ENCODE data around the gene OTUD7B. TPM values are rescaled to one million over a fixed set of nuclear protein-coding genes. Genes with fewer than 3 reads are reported as not detected.

Gene OTUD7B
- total and polyA plus RNA-seq, 2 of the 8 experiments (the other 6 are each of a cell fraction or from before 2014, with no cell fraction given) = 4.2 to 21.5 TPM

DNA sequence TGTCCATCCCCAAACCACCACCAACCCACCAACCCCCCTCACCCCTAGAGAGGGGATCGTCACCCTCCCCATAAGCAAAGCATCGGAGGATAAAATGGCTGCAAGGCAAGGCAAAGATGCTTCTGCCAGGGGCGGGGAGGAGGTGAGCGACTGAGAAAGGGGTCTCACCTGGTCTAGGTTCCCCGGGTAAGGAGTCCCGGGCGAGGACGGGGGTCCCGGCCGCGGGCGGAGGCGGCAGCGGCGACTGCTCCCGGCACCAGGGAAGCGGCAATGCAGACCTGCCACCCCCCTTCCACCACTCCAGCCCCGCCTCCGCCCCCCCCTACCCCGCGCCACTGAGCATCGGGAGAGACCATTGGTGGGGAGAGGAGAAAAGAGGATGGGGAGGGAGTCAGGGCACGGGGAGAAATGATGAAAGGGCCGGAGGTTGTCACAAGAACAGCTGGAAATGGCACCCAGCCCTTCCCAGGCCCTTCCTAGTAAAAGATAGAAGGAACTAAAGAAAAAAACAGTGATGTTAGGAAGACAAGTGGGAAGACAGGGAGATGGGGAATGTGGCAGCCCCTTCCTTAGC lies 92.9 kb downstream of the OTUD7B start, which contains the start of gene SV2A:
SV2A (minus strand) TSS at position 274 of the 574 bp plus-strand sequence. CDS start 4,004 bp downstream, outside the sequence.
- Histone ChIP-seq H4K5ac (ENCODE audit: insufficient read length, low read depth, low read length) (no peak within 1 kb of the TSS), H2BK20ac (ENCODE audit: low read length) (peak within 1 kb of the TSS; percentile 32; the same call in 1 of the 2 replicates), H3K23ac (ENCODE audit: insufficient read length) (peak within 1 kb of the TSS; percentile 72), H3K56ac (replicated peaks; ENCODE audit: insufficient read length, low read depth, low read length) (peak within 1 kb of the TSS; percentile 40), H2AK5ac (ENCODE audit: low read depth, low read length) (no peak within 1 kb of the TSS), H3K79me1 (ENCODE audit: low read depth, low read length) (peaks cover 15% of the 10 kb centered on the region), H3K14ac (ENCODE audit: insufficient read length) (peak within 1 kb of the TSS; percentile 89), H2BK120ac (replicated peaks; ENCODE audit: low read depth, low read length) (peak within 1 kb of the TSS; percentile 43), H3K9ac (replicated peaks in 1 of 4; ENCODE audit: extremely low read depth in 1 of 4, low read depth in 3 of 4, low read length in 3 of 4) (peak within 1 kb of the TSS; percentile 10 to 79 (median 62)), H4K8ac (ENCODE audit: extremely low read depth, insufficient read depth, low read length) (no peak within 1 kb of the TSS), H3K4me3 (ENCODE audit: extremely low read depth in 1 of 4, insufficient read depth in 2 of 4, low read depth in 3 of 4, low read length in 4 of 4) (peak within 1 kb of the TSS; percentile 85 to 99 (median 92)), H3K4me1 (replicated peaks in 1 of 4; ENCODE audit: control insufficient read depth in 3 of 4, insufficient read depth in 4 of 4, low read length in 3 of 4) (peaks cover 4 to 19% (median 11%) of the 10 kb centered on the region in 4 experiments), H3K23me2 (ENCODE audit: low read depth, low read length) (peaks cover 10% of the 10 kb centered on the region; the same call in 1 of the 2 replicates), H3K79me2 (ENCODE audit: control insufficient read depth in 1 of 2, insufficient read depth in 2 of 2, low read length in 2 of 2) (peaks cover 0 to 12% of the 10 kb centered on the region in 2 experiments; a peak in 2 of 4 replicates), H4K20me1 (replicated peaks in 1 of 2; ENCODE audit: control insufficient read depth in 1 of 2, insufficient read depth in 2 of 2, low read length in 2 of 2) (peaks cover 0 to 2% of the 10 kb centered on the region in 2 experiments), H2BK12ac (ENCODE audit: low read depth, low read length) (peak within 1 kb of the TSS; percentile 1; the same call in 1 of the 2 replicates), H2BK5ac (ENCODE audit: low read depth, low read length) (peak within 1 kb of the TSS; percentile 56; the same call in 1 of the 2 replicates), H3K4me2 (ENCODE audit: insufficient read depth in 1 of 2, low read depth in 2 of 2, low read length in 2 of 2) (peak within 1 kb of the TSS; percentile 94 to 98), H3K27me3 (replicated peaks in 1 of 4; ENCODE audit: control insufficient read depth in 3 of 4, extremely low read depth in 1 of 4, insufficient read depth in 3 of 4, low read length in 3 of 4) (no peaks in the 10 kb centered on the region), H2AFZ (ENCODE audit: low read length) (peak within 1 kb of the TSS; percentile 86), H3K4ac (replicated peaks; ENCODE audit: insufficient read length, low read depth, low read length) (peak within 1 kb of the TSS; percentile 96), H2BK15ac (ENCODE audit: low read length) (0 out of 2 replicates have a peak within 1 kb of the TSS, but pooled peaks have one; percentile 29), H3K9me3 (ENCODE audit: insufficient read depth in 2 of 2, low read depth in 1 of 2, low read length in 1 of 2) (no peaks in the 10 kb centered on the region), H3K18ac (ENCODE audit: extremely low read depth, low read length) (peak within 1 kb of the TSS; percentile 55; the same call in 1 of the 2 replicates), H3K27ac (ENCODE audit: low read depth, low read length) (no peak within 1 kb of the TSS), H3K36me3 (ENCODE audit: control insufficient read depth in 2 of 4, insufficient read depth in 4 of 4, low read length in 3 of 4) (peaks cover 3 to 9% (median 5%) of the 10 kb centered on the region in 4 experiments; a peak in 3 of 8 replicates), H4K91ac (replicated peaks; ENCODE audit: insufficient read length, low read length) (no peak within 1 kb of the TSS)
- DNase-seq (ENCODE audit: low read depth in 1 of 2, low spot score in 2 of 2) (peak in 1 of 2 experiments; percentile 72), FAIRE-seq (no peak)
- ChIA-PET CTCF (ENCODE audit: partially characterized antibody) (interaction anchor here (1.7 kb wide), 1 partner anchor 45 kb away, joined by 4 read pairs; no protein-coding TSS in a partner anchor), POLR2A (ENCODE audit: partially characterized antibody) (interaction anchor here (0.6 to 2.7 kb wide), 8 partner anchors 11 to 31 kb away, joined by 3 to 15 read pairs (median 5); a partner anchor contains a TSS)
- WGBS, 2 experiments (ENCODE audit: extremely low coverage in 1 of 2, insufficient coverage in 1 of 2, insufficient read length in 1 of 2, insufficient replicate concordance in 2 of 2, low coverage in 1 of 2, low lambda C conversion rate in 2 of 2, missing lambda C conversion rate in 1 of 2) = 3% methylated on average over 6 of the region's 24 CpGs; no CpG with 5 or more reads in 1 of the 2 experiments
- TF ChIP-seq KDM4A (IDR thresholded peaks at IDR 0.05; ENCODE audit: low read depth, low read length, severe bottlenecking) = peak; percentile 64
- TF ChIP-seq, protein P1, sequence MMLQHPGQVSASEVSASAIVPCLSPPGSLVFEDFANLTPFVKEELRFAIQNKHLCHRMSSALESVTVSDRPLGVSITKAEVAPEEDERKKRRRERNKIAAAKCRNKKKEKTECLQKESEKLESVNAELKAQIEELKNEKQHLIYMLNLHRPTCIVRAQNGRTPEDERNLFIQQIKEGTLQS (IDR thresholded peaks at IDR 0.05; ENCODE audit: insufficient read depth, low read depth, low read length) = no peak
- TF ChIP-seq FOSL1 (IDR thresholded peaks at IDR 0.05; ENCODE audit: insufficient read depth, low read depth, low read length) = no peak
- TF ChIP-seq CBX8 (IDR thresholded peaks at IDR 0.05; ENCODE audit: borderline replicate concordance, low read depth, low read length) = no peak
- no peak for TF ChIP-seq KDM1A (IDR thresholded peaks at IDR 0.05; ENCODE audit: borderline replicate concordance, low read length)
- no peak for TF ChIP-seq JUN (IDR thresholded peaks at IDR 0.05; ENCODE audit: low read depth, low read length)
- no peak for TF ChIP-seq SAP30 (IDR thresholded peaks at IDR 0.05; ENCODE audit: insufficient read depth, insufficient replicate concordance, low read length)
- peak in 1 of 2 experiments; percentile 50; a peak in 1 of 3 replicates for TF ChIP-seq POLR2A (IDR thresholded peaks at IDR 0.05; ENCODE audit: control extremely low read depth in 1 of 2, low read depth in 2 of 2, low read length in 2 of 2)
- TF ChIP-seq JUND (IDR thresholded peaks at IDR 0.05; ENCODE audit: low read length) = 0 out of 2 replicates have a peak, but pooled peaks have one; percentile 31
- TF ChIP-seq SP2 (IDR thresholded peaks at IDR 0.05; ENCODE audit: low read length) = no peak
- TF ChIP-seq ASH2L (IDR thresholded peaks at IDR 0.05; ENCODE audit: low read length) = peak; percentile 87
- TF ChIP-seq KDM5A (IDR thresholded peaks at IDR 0.05; ENCODE audit: low read length) = no peak

Data from H1 (cell line).